Renal cortical epithelial cell (primary cell): ENCODE data around the gene DND1. TPM values are rescaled to one million over a fixed set of nuclear protein-coding genes. Genes with fewer than 3 reads are reported as not detected.
"Not testable (repeated sequence)": the region's sequence is repeated elsewhere in the genome, so short reads cannot be mapped to it uniquely, and the experiment has no call there.

ENCODE experiments used
- DNase-seq: peaks from one replicate; pipeline ENCODE4 v3.0.0-alpha.2; 2011; ENCODE audit warnings: low read depth
- total RNA-seq: library from RNA; depleted of rRNA; stranded (reverse); fragments of >200 nt; gene quantifications from 2 replicates; pipeline ENCODE4 v1.2.3, GENCODE V29; 2014

DND1 gene
- total RNA-seq, 1 donor from 2014 or later = 0.55 TPM

DNA sequence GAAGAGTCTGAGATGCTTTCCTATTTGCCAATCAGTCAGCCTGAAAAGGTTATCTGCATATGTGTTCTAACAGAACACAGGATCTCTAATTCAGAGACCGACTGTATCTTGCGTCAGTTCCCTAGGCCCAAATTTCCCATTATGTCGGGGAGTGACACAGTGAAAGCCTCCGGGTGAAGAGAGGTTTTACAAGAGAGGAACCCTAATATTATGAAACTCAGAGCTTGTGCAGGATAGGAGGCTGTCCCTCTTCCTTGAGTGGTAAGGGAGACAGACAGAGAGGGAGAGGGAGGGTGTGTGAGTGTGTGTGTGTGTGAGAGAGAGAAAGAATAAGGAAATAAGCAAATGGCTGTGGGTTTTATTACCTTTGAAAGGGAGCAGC, 42.3 kb downstream of the DND1 start:
- no peak for DNase-seq

DNA sequence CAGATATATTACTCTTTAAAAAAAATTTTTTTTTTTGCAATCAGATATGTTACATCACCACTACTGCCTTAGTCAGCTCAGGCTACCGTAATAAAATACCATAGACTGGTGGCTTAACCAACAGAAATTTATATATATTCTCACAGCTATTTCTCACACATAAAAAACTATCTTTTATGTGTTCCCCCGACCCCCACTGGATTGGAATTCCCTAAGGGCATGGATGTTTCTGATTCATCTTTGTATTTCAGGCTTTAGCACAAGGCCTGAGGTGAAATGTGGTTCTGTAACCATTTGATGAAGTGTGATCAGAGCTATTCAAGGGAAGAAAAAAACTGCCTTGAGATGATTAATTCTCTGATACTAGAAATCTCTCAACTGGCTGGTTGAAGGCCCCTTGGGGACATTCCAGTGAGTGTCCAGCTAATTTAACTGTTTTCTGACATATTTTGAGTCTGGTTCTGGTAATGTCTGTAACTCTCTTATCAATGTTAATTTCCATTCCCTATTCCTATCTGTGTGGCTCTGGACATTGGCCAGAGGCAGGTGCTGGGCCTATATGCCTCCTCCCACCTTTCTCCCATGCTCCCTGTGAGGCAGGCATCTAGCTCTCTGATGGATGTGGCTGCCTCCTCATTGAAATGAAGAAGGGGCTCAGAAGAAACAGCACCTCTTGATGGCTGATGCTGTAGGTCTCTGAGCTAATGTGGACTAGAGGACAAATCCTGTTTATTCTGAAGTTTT, 42.9 kb downstream of the DND1 start:
- DNase-seq = peak; percentile 41

DNA sequence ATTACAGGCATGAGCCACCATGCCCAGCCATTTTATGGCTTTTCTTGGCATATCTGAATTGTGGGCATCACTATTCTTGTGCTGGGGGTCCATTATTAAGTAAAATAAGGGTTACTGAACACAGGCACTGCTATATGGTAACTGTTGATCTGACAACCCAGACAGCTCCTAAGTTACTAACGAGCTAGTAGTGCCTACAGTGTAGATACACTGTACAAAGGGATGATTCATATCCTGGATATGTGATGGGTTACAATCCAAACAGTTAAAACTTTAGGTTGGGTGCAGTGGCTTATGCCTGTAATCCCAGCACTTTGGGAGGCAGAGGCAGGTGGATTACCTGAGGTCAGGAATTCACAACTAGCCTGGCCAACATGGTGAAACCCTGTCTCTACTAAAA, 44.7 kb downstream of the DND1 start:
- DNase-seq = no peak

DNA sequence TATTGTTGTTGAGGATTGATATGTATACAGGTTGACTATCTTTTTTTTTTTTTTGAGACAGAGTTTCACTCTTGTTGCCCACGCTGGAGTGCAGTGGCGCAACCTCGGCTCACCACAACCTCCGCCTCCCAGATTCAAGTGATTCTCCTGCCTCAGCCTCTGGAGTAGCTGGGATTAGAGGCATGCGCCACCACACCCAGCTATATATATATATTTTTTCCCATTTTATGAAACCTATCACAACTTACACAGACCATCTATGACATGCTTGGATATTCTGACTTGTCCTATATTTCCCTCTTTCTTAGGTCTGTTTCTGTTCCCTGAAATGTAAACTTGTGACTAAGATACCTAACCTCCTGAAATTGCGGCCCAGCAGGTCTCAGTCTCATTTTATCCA, 45.4 kb downstream of the DND1 start:
- no peak for DNase-seq

DNA sequence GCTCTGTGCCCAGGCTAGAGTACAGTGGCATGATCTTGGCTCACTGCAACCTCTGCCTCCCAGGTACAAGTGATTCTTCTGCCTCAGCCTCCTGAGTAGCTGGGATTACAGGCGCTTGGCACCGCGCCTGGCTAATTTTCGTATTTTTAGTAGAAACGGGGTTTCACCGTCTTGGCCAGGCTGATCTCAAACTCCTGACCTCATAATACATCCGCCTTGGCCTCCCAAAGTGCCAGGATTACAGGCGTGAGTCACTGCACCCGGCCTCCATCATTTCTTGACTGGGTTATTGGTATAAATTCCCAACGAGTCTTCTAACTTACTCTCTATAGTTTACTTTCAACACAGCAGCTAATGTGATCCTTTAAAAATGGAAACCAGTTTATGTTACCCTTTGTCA, 48.5 kb downstream of the DND1 start:
- DNase-seq = not testable (repeated sequence)

DNA sequence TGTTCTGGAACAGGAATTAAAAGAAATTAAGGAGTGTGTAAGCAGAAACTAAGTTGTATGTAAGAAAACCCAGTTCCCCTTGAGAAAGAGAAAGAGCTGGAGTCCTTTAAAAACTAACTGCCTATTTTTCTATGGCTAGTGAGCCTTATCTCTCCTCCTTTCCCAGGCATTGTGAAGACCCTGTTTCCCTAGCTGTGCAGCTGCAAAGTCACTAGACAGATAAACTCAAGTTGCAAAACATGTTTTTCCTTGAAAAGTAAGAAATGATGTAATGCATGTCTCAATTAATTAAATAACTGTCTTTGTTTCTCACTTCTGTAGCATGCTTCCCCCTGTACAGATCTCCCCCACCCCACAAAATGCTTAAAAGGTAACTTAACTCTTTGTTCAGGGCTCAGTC, 50.3 kb downstream of the DND1 start:
- not testable (repeated sequence) for DNase-seq

DNA sequence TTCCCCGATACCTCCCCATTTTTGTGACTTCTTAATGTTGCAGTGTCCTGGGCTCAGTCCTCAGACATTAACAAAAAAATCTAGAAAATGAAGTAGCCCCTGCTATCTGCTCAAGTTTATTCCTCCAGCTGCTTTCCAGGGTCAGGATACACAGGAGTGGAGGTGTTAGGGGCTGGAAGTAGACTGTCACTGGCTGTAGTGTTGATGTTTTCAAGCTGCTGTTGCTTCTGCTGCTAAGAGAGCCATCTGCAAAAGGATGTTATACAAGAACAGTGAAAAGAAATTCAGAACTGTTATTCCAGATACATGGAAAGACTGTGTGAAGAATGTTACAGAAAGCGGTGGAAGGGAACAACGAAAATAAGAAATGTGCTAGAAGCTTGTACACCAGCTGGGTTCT, 51.1 kb downstream of the DND1 start:
- DNase-seq = no peak

Other genes starting within 250 kb of the DND1 start
- gene EIF4EBP3, start 125.9 kb downstream of the DND1 start, total RNA-seq = 0.17 and 0.80 TPM in 2 replicates
- 28.2 and 48.1 TPM in 2 replicates for gene SRA1, start 116.1 kb downstream of the DND1 start, total RNA-seq
- gene APBB3, start 109.0 kb downstream of the DND1 start, total RNA-seq = 5.2 and 21.5 TPM in 2 replicates
- gene SLC35A4, start 108.7 kb downstream of the DND1 start, total RNA-seq = 28.7 and 85.2 TPM in 2 replicates
- 5.3 TPM in 1 of 2 replicates, not detected in the other for gene CD14, start 40.4 kb downstream of the DND1 start, total RNA-seq
- gene TMCO6, start 34.1 kb downstream of the DND1 start, total RNA-seq = 10.9 and 18.9 TPM in 2 replicates
- gene NDUFA2, start 25.9 kb downstream of the DND1 start, total RNA-seq = 33.0 and 35.6 TPM in 2 replicates
- gene IK, start 25.7 kb downstream of the DND1 start, total RNA-seq = 73.3 and 168 TPM in 2 replicates
- gene WDR55, start 8.7 kb downstream of the DND1 start, total RNA-seq = 43.3 and 58.7 TPM in 2 replicates
- 72.2 and 80.2 TPM in 2 replicates for gene HARS1, start 17.8 kb upstream of the DND1 start, total RNA-seq
- gene HARS2, start 17.9 kb upstream of the DND1 start, total RNA-seq = 40.4 and 51.1 TPM in 2 replicates
- gene ZMAT2, start 26.9 kb upstream of the DND1 start, total RNA-seq = 61.0 and 63.1 TPM in 2 replicates
- 0.10 and 0.35 TPM in 2 replicates for gene PCDHA1, start 112.6 kb upstream of the DND1 start, total RNA-seq
- gene PCDHA2, start 121.3 kb upstream of the DND1 start, total RNA-seq = 0.35 TPM in 1 of 2 replicates, not detected in the other
- 0.17 and 1.3 TPM in 2 replicates for gene PCDHA3, start 127.5 kb upstream of the DND1 start, total RNA-seq
- 4.2 and 9.6 TPM in 2 replicates for gene PCDHA4, start 133.5 kb upstream of the DND1 start, total RNA-seq
- 0.94 TPM in 1 of 2 replicates, not detected in the other for gene PCDHA5, start 148.0 kb upstream of the DND1 start, total RNA-seq
- 1.0 and 7.2 TPM in 2 replicates for gene PCDHA6, start 154.4 kb upstream of the DND1 start, total RNA-seq
- 0.87 and 1.4 TPM in 2 replicates for gene PCDHA7, start 160.7 kb upstream of the DND1 start, total RNA-seq
- gene PCDHA8, start 167.6 kb upstream of the DND1 start, total RNA-seq = 1.3 TPM in 1 of 2 replicates, not detected in the other
- gene PCDHA9, start 174.8 kb upstream of the DND1 start, total RNA-seq = 0.99 TPM in 1 of 2 replicates, not detected in the other
- 1.6 and 12.3 TPM in 2 replicates for gene PCDHA10, start 182.3 kb upstream of the DND1 start, total RNA-seq
- gene PCDHA11, start 195.4 kb upstream of the DND1 start, total RNA-seq = 1.6 and 5.4 TPM in 2 replicates
- gene PCDHA12, start 201.7 kb upstream of the DND1 start, total RNA-seq = 2.4 and 7.8 TPM in 2 replicates
- 0.69 and 2.2 TPM in 2 replicates for gene PCDHA13, start 208.5 kb upstream of the DND1 start, total RNA-seq